ENCODE results near the gene GSTO1.

- TF ChIP-seq CTCF (conservative IDR thresholded peaks at IDR 0.05; ENCODE audit: low read depth, low read length) (no peak), EZH2 (IDR thresholded peaks at IDR 0.05; ENCODE audit: borderline replicate concordance, low read depth, low read length, poor library complexity, severe bottlenecking) (no peak)
These were observed 19.8 kb upstream of the GSTO1 start for GRCh38 chr10:104234934-104235333.
